ENCODE measurements around the gene MOV10. TPM values are rescaled to one million over a fixed set of nuclear protein-coding genes. Genes with fewer than 3 reads are reported as not detected.
"Not testable (repeated sequence)": the region's sequence is repeated elsewhere in the genome, so short reads cannot be mapped to it uniquely, and the experiment has no call there.

MOV10 gene
- total RNA-seq, 2 donors from 2014 or later = 113 to 124 TPM

DNA sequence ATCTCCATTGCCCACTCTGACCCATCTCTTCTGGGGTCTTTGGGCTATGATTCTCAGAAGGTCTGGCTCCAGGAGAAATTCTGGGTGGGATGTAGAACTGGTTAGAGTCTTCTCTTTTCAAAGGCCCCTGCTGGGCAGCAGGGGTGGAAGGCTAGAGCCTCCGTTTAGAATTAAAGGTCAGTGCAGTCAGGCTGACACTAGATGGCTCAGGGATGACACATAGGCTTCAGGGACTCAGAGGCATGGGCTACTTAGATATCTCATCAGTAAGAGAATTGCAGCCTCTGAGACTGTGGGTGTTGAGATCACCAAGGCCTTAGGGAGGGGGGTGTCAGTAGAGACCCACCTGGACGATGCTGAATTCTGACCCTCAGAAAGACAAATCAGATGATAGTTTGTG lies 53.3 kb downstream of the MOV10 start:
- no peak overlapping the region for H3K4me3 Mint-ChIP-seq
- peaks cover 28% of the 10 kb centered on the region for H3K27me3 Mint-ChIP-seq (ENCODE audit: insufficient read depth)
- DNase-seq = peak; percentile 63
- Histone ChIP-seq H3K36me3 (ENCODE audit: control insufficient read depth, insufficient read depth, low read length) (no peaks in the 10 kb centered on the region), H3K9me3 (ENCODE audit: control insufficient read depth, low read length) (no peaks in the 10 kb centered on the region), H3K4me3 (ENCODE audit: low read length) (no peak overlapping the region), H3K9ac (ENCODE audit: extremely low read depth, low read length, poor library complexity, severe bottlenecking) (no peak overlapping the region), H3K4me1 (ENCODE audit: control insufficient read depth, insufficient read depth, low read length) (peaks cover 7% of the 10 kb centered on the region), H3K27ac (ENCODE audit: low read depth, low read length) (no peak overlapping the region), H3K27me3 (ENCODE audit: control insufficient read depth, insufficient read depth, low read length, poor library complexity, severe bottlenecking) (peaks cover 8% of the 10 kb centered on the region)
- H3K27ac Mint-ChIP-seq = no peak overlapping the region
- H3K9me3 Mint-ChIP-seq = peaks cover 8% of the 10 kb centered on the region
- H3K36me3 Mint-ChIP-seq (ENCODE audit: low read depth) = no peaks in the 10 kb centered on the region
- TF ChIP-seq, protein P1, sequence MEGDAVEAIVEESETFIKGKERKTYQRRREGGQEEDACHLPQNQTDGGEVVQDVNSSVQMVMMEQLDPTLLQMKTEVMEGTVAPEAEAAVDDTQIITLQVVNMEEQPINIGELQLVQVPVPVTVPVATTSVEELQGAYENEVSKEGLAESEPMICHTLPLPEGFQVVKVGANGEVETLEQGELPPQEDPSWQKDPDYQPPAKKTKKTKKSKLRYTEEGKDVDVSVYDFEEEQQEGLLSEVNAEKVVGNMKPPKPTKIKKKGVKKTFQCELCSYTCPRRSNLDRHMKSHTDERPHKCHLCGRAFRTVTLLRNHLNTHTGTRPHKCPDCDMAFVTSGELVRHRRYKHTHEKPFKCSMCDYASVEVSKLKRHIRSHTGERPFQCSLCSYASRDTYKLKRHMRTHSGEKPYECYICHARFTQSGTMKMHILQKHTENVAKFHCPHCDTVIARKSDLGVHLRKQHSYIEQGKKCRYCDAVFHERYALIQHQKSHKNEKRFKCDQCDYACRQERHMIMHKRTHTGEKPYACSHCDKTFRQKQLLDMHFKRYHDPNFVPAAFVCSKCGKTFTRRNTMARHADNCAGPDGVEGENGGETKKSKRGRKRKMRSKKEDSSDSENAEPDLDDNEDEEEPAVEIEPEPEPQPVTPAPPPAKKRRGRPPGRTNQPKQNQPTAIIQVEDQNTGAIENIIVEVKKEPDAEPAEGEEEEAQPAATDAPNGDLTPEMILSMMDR (conservative IDR thresholded peaks at IDR 0.05) = peak; percentile 62
- WGBS, 2 experiments (ENCODE audit: insufficient coverage in 1 of 2, insufficient read length in 1 of 2) = 53 to 71% methylated on average over 1 to 2 of the region's 2 CpGs
- H3K4me1 Mint-ChIP-seq = peaks cover 38% of the 10 kb centered on the region

DNA sequence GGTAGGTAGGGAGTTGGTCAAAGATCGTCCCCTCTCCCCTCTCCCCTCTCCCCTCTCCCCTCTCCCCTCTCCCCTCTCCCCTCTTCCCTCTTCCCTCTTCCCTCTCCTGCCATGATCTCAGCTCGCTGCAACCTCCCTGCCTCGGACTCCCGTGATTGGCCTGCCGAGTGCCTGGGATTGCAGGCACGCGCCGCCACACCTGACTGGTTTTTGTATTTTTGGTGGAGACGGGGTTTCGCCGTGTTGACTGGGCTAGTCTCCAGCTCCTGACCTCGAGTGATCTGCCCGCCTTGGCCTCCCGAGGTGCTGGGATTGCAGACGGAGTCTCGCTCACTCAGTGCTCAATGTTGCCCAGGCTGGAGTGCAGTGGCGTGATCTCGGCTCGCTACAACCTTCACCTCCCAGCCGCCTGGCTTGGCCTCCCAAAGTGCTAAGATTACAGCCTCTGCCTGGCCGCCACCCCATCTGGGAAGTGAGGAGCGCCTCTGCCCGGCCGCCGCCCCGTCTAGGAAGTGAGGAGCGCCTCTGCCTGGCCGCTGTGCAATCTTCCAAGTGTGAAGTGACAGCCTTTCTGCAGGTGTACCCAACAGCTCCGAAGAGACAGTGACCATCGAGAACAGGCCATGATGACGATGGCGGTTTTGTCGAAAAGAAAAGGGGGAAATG lies 54.0 kb downstream of the MOV10 start:
- H3K27me3 ChIP-seq (ENCODE audit: control insufficient read depth, insufficient read depth, low read length, poor library complexity, severe bottlenecking); H3K27ac ChIP-seq (ENCODE audit: low read depth, low read length); H3K36me3 Mint-ChIP-seq (ENCODE audit: low read depth); H3K36me3 ChIP-seq (ENCODE audit: control insufficient read depth, insufficient read depth, low read length); H3K4me3 Mint-ChIP-seq; H3K9ac ChIP-seq (ENCODE audit: extremely low read depth, low read length, poor library complexity, severe bottlenecking); H3K9me3 ChIP-seq (ENCODE audit: control insufficient read depth, low read length); H3K4me3 ChIP-seq (ENCODE audit: low read length); H3K9me3 Mint-ChIP-seq; H3K4me1 ChIP-seq (ENCODE audit: control insufficient read depth, insufficient read depth, low read length): not testable (repeated sequence)
- peak overlapping the region; percentile 28 for H3K27ac Mint-ChIP-seq
- peaks cover 35% of the 10 kb centered on the region for H3K4me1 Mint-ChIP-seq
- peak; percentile 33 for DNase-seq
- H3K27me3 Mint-ChIP-seq (ENCODE audit: insufficient read depth) = peaks cover 27% of the 10 kb centered on the region
- WGBS, 2 experiments (ENCODE audit: insufficient coverage in 1 of 2, insufficient read length in 1 of 2) = 92 to 93% methylated on average over 13 to 32 of the region's 33 CpGs

DNA sequence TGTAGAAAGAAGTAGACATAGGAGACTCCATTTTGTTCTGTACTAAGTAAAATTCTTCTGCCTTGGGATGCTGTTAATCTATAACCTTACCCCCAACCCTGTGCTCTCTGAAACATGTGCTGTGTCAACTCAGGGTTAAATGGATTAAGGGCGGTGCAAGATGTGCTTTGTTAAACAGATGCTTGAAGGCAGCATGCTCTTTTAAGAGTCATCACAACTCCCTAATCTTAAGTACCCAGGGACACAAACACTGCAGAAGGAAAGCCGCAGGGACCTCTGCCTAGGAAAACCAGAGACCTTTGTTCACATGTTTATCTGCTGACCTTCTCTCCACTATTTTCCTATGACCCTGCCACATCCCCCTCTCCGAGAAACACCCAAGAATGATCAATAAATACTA lies 54.6 kb downstream of the MOV10 start:
- H3K4me1 Mint-ChIP-seq = peaks cover 33% of the 10 kb centered on the region
- DNase-seq = peak; percentile 45
- not testable (repeated sequence) for H3K36me3 ChIP-seq (ENCODE audit: control insufficient read depth, insufficient read depth, low read length); H3K4me3 ChIP-seq (ENCODE audit: low read length); H3K27ac ChIP-seq (ENCODE audit: low read depth, low read length); H3K9me3 Mint-ChIP-seq; H3K9me3 ChIP-seq (ENCODE audit: control insufficient read depth, low read length); H3K4me1 ChIP-seq (ENCODE audit: control insufficient read depth, insufficient read depth, low read length); H3K36me3 Mint-ChIP-seq (ENCODE audit: low read depth); H3K4me3 Mint-ChIP-seq; H3K9ac ChIP-seq (ENCODE audit: extremely low read depth, low read length, poor library complexity, severe bottlenecking)
- H3K27ac Mint-ChIP-seq = peak overlapping the region; percentile 28
- WGBS, 2 experiments (ENCODE audit: insufficient coverage in 1 of 2, insufficient read length in 1 of 2) = 29% methylated on average over 2 of the region's 3 CpGs; no CpG with 5 or more reads in 1 of the 2 experiments
- H3K27me3 Mint-ChIP-seq (ENCODE audit: insufficient read depth) = peaks cover 27% of the 10 kb centered on the region
- peaks cover 14% of the 10 kb centered on the region for H3K27me3 ChIP-seq (ENCODE audit: control insufficient read depth, insufficient read depth, low read length, poor library complexity, severe bottlenecking)

DNA sequence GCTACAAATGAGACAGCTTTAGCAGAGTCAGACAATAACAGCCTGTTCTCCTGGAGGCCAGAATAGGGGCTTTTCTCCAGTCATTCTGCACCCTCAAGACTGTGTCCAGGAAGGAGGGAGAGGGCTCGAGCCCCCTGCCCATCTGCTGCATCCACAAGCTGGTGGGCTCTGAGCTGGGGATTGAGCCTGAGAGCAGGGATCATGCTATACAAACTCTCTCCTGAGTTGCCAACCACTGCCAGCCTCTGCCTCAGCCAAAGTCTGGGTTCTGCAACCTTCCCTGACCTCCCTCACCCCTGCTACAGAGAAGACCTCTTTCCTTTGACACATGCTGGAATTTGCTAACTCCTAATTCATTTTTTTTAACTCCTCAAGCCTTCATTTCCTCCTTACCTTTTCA lies 55.5 kb downstream of the MOV10 start:
- 80 to 83% methylated on average over 1 of the region's 1 CpG for WGBS, 2 experiments (ENCODE audit: insufficient coverage in 1 of 2, insufficient read length in 1 of 2)
- Mint-ChIP-seq H3K27ac (peak overlapping the region; percentile 13), H3K27me3 (ENCODE audit: insufficient read depth) (peaks cover 35% of the 10 kb centered on the region), H3K4me1 (peaks cover 33% of the 10 kb centered on the region), H3K9me3 (peaks cover 8% of the 10 kb centered on the region), H3K36me3 (ENCODE audit: low read depth) (no peaks in the 10 kb centered on the region), H3K4me3 (no peak overlapping the region)
- peaks cover 7% of the 10 kb centered on the region for H3K4me1 ChIP-seq (ENCODE audit: control insufficient read depth, insufficient read depth, low read length)
- H3K9ac ChIP-seq (ENCODE audit: extremely low read depth, low read length, poor library complexity, severe bottlenecking) = no peak overlapping the region
- H3K4me3 ChIP-seq (ENCODE audit: low read length) = no peak overlapping the region
- TF ChIP-seq, protein P1 (conservative IDR thresholded peaks at IDR 0.05) = no peak
- H3K27me3 ChIP-seq (ENCODE audit: control insufficient read depth, insufficient read depth, low read length, poor library complexity, severe bottlenecking) = peaks cover 14% of the 10 kb centered on the region
- no peaks in the 10 kb centered on the region for H3K9me3 ChIP-seq (ENCODE audit: control insufficient read depth, low read length)
- no peak for DNase-seq
- H3K27ac ChIP-seq (ENCODE audit: low read depth, low read length) = no peak overlapping the region
- H3K36me3 ChIP-seq (ENCODE audit: control insufficient read depth, insufficient read depth, low read length) = no peaks in the 10 kb centered on the region

Measured in endodermal cell (in vitro differentiated cells).